B cell (primary cell): Measurements from ENCODE around the gene SNED1. TPM values are rescaled to one million over a fixed set of nuclear protein-coding genes. Genes with fewer than 3 reads are reported as not detected.

ENCODE experiments used
- ATAC-seq: fragments of 200-7000 bp; cut with Tn5 transposase; one replicate; pipeline ENCODE4 v1.10.0; 2021; ENCODE audit warnings: low read depth, mild to moderate bottlenecking, moderate number of reproducible peaks, moderate library complexity
- CTCF ChIA-PET: fragments of 350-600 bp; sonication (Branson Sonifier 250); formaldehyde crosslinking; loops from one replicate; lab custom pipeline; 2021; ENCODE audit warnings: antibody characterized with exemption, inconsistent platforms; lab: Charles Lee
- POLR2A ChIA-PET: fragments of 350-600 bp; sonication (Branson Sonifier 250); formaldehyde crosslinking; loops from one replicate; lab custom pipeline; 2021; ENCODE audit warnings: antibody characterized with exemption; lab: Charles Lee
- DNase-seq: peaks from one replicate; pipeline ENCODE4 v3.0.0; 2013
- H2AFZ ChIP-seq: 2 replicates; pipeline ENCODE4 v1.6.1; 2012; ENCODE audit warnings: mild to moderate bottlenecking, low read depth, low read length; ENCODE audit not compliant: insufficient read depth, poor library complexity, severe bottlenecking
- H3K27ac ChIP-seq, 2 donors: 1 replicate in 1 of 2; 2 replicates in 1 of 2; pipeline ENCODE4 v1.5.1; 2012 to 2013; ENCODE audit warnings: low read length in 2 of 2, mild to moderate bottlenecking in 2 of 2, moderate library complexity in 1 of 2
- H3K27me3 ChIP-seq, 4 experiments: fragments of 200-600 bp in 1 of 4; sonication (generic) in 1 of 4; replicated peaks in 1 of 4; 1 replicate in 2 of 4; 2 replicates in 2 of 4; pipeline versions ENCODE4 v1.6.1 to v1.7.0; 2013 to 2016; ENCODE audit warnings: low read length in 3 of 4, mild to moderate bottlenecking in 2 of 4, mixed read lengths in 1 of 4, moderate library complexity in 1 of 4; ENCODE audit not compliant: insufficient read depth in 4 of 4, control insufficient read depth in 3 of 4; ENCODE audit errors: control extremely low read depth in 1 of 4
- H3K36me3 ChIP-seq, 2 experiments: replicated peaks in 1 of 2; 1 replicate in 1 of 2; 2 replicates in 1 of 2; pipeline versions ENCODE4 v1.6.1 to v1.7.1; 2013; ENCODE audit warnings: low read length in 1 of 2; ENCODE audit not compliant: insufficient read depth in 2 of 2, control insufficient read depth in 1 of 2; ENCODE audit errors: control extremely low read depth in 1 of 2, extremely low read depth in 1 of 2
- H3K4me1 ChIP-seq, 2 donors: fragments of 200-600 bp in 1 of 2; sonication (generic) in 1 of 2; 1 replicate in 1 of 2; 2 replicates in 1 of 2; pipeline versions ENCODE4 v1.5.1 to v1.6.1; 2013 to 2017; ENCODE audit warnings: low read length in 2 of 2; ENCODE audit not compliant: control insufficient read depth in 2 of 2, insufficient read depth in 2 of 2
- H3K4me2 ChIP-seq: replicated peaks from 2 replicates; pipeline ENCODE3; 2012; ENCODE audit warnings: mild to moderate bottlenecking, low read depth, low read length; ENCODE audit not compliant: poor library complexity, severe bottlenecking
- H3K4me3 ChIP-seq, 5 experiments: fragments of 200-600 bp in 1 of 5; sonication (generic) in 1 of 5; 1 replicate in 3 of 5; 2 replicates in 2 of 5; pipeline versions ENCODE4 v1.5.1 to v1.7.0; 2011 to 2016; ENCODE audit warnings: low read length in 4 of 5, mild to moderate bottlenecking in 4 of 5, low read depth in 2 of 5, control low read depth in 1 of 5, moderate library complexity in 1 of 5; ENCODE audit not compliant: insufficient read depth in 1 of 5; ENCODE audit errors: control extremely low read depth in 1 of 5, extremely low read depth in 1 of 5
- H3K79me2 ChIP-seq: fragments of 200-600 bp; sonication (generic); one replicate; pipeline ENCODE4 v1.6.0; 2016; ENCODE audit warnings: low read length; ENCODE audit not compliant: control insufficient read depth, insufficient read depth
- H3K9ac ChIP-seq: fragments of 200-600 bp; sonication (generic); 2 replicates; pipeline ENCODE4 v1.6.1; 2017; ENCODE audit warnings: mild to moderate bottlenecking, low read length, moderate library complexity
- H3K9me3 ChIP-seq, 3 donors: one replicate each; pipeline versions ENCODE4 v1.6.1 to v1.7.1; 2013; ENCODE audit warnings: low read length in 2 of 3; ENCODE audit not compliant: control insufficient read depth in 2 of 3, insufficient read depth in 1 of 3; ENCODE audit errors: control extremely low read depth in 1 of 3
- H4K20me1 ChIP-seq: 2 replicates; pipeline ENCODE4 v1.6.0; 2012; ENCODE audit warnings: mild to moderate bottlenecking, low read length; ENCODE audit not compliant: insufficient read depth, control insufficient read depth, poor library complexity, severe bottlenecking
- H3K27ac Mint-ChIP-seq: one replicate; pipeline ENCODE4 v1.8.0; 2021; ENCODE audit warnings: mixed read lengths
- H3K27me3 Mint-ChIP-seq: one replicate; pipeline ENCODE4 v1.8.0; 2021; ENCODE audit warnings: mixed read lengths
- H3K4me1 Mint-ChIP-seq: one replicate; pipeline ENCODE4 v1.8.0; 2021; ENCODE audit warnings: mixed read lengths
- H3K4me3 Mint-ChIP-seq: one replicate; pipeline ENCODE4 v1.8.0; 2021; ENCODE audit warnings: mixed read lengths
- H3K9me3 Mint-ChIP-seq: one replicate; pipeline ENCODE4 v1.8.0; 2022; ENCODE audit warnings: mixed read lengths; ENCODE audit not compliant: insufficient read depth
- EZH2 ChIP-seq: IDR thresholded peaks from 2 replicates; pipeline ENCODE4 v1.6.1; 2012; ENCODE audit warnings: borderline replicate concordance, low read depth, mild to moderate bottlenecking, moderate library complexity, low read length; ENCODE audit not compliant: insufficient read depth, poor library complexity, severe bottlenecking
- WGBS: methylation state at CpG from one replicate; pipeline ENCODE4 v1.1.5; 2013; ENCODE audit warnings: missing lambda C conversion rate; ENCODE audit not compliant: insufficient coverage; 5-methylcytosine and 5-hydroxymethylcytosine counted together
- intact Hi-C: fragments of 100-400 bp; cut with micrococcal nuclease; formaldehyde crosslinking; loops from one replicate; pipeline ENCODE4 v1.10.0; 2022
- polyA plus RNA-seq: library from polyadenylated mRNA; depleted of rRNA; stranded (reverse); fragments of >200 nt; gene quantifications from 2 replicates; pipeline ENCODE4 v1.2.3, GENCODE V29; 2012
- total RNA-seq, 2 donors: library from RNA; stranded (reverse); fragments of 120-200 nt in 1 of 2; gene quantifications; 1 replicate in 1 of 2; 2 replicates in 1 of 2; pipeline versions ENCODE4 v1.2.3 to v1.2.4, GENCODE V29; 2013 to 2022
- TF ChIP-seq, protein P1 (sequence below): fragments of 200-600 bp; IDR thresholded peaks from one replicate; pipeline ENCODE4 v1.8.0; 2022; ENCODE audit warnings: antibody characterized with exemption, mild to moderate bottlenecking

Gene SNED1
- total and polyA plus RNA-seq, 2 donors (not counting 1 experiment from before 2014, with no cell fraction given) = 25.5 to 336 TPM

DNA sequence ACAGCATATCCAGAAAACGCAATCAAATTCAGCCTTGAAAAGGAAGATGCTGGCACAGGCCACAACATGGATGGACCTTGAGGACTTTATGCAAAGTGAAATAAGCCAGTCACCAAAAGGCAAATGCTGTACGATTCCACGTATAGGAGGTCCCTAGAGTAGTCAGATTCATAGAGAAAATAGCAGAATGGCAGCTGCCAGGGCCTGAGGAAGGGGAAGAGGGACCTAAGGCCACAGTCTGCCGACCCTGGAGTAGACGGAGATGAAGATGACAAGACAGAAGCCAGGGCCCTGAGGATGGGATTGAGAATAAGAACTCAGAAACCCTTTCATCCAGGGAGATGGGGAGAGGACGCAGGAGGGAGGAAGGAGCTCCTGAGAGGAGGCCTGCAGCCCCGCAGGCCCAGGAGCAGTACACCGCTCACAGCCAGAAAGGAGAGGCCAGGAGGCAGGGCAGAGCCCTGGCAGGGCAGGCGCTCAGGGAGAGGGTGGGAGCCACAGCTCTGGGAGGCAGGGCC lies 111.7 kb downstream of the SNED1 start:
- no peak overlapping the region for H3K9ac ChIP-seq
- intact Hi-C loops = loop anchor here (1.0 to 2.0 kb wide), 3 partner anchors 8 to 75 kb away; partner anchors contain the start of genes MTERF4 and PASK

More for the DNA sequence above, 111.7 kb downstream of the SNED1 start:
- 86% methylated on average over 9 of the region's 9 CpGs for WGBS
- Histone ChIP-seq H3K4me2 (peak overlapping the region; percentile 53), H3K36me3 (peaks cover 0 to 25% of the 10 kb centered on the region in 2 experiments), H4K20me1 (no peaks in the 10 kb centered on the region), H3K79me2 (no peaks in the 10 kb centered on the region), H3K4me3 (peak overlapping the region in 1 of 5 experiments; percentile 3), H3K27me3 (no peaks in the 10 kb centered on the region), H2AFZ (peak overlapping the region; percentile 53), H3K4me1 (peaks cover 35 to 59% of the 10 kb centered on the region in 2 donors), H3K9me3 (peaks cover 0 to 6% (median 0%) of the 10 kb centered on the region in 3 donors), H3K27ac (peak overlapping the region; percentile 89 to 95)
- ATAC-seq = no peak
- H3K27ac Mint-ChIP-seq = peak overlapping the region; percentile 97
- H3K27me3 Mint-ChIP-seq = no peaks in the 10 kb centered on the region
- ChIA-PET CTCF (interaction anchor here (1.3 to 3.3 kb wide), 3 partner anchors 10 to 40 kb away, joined by 4 to 20 read pairs (median 16); partner anchors contain the start of genes MTERF4, PASK and PPP1R7), POLR2A (interaction anchor here (1.2 to 2.6 kb wide), 6 partner anchors 9 to 39 kb away, joined by 3 to 29 read pairs (median 8); partner anchors contain the start of genes MTERF4, PASK and PPP1R7)
- no peaks in the 10 kb centered on the region for H3K9me3 Mint-ChIP-seq
- no peak for DNase-seq
- TF ChIP-seq, protein P1, sequence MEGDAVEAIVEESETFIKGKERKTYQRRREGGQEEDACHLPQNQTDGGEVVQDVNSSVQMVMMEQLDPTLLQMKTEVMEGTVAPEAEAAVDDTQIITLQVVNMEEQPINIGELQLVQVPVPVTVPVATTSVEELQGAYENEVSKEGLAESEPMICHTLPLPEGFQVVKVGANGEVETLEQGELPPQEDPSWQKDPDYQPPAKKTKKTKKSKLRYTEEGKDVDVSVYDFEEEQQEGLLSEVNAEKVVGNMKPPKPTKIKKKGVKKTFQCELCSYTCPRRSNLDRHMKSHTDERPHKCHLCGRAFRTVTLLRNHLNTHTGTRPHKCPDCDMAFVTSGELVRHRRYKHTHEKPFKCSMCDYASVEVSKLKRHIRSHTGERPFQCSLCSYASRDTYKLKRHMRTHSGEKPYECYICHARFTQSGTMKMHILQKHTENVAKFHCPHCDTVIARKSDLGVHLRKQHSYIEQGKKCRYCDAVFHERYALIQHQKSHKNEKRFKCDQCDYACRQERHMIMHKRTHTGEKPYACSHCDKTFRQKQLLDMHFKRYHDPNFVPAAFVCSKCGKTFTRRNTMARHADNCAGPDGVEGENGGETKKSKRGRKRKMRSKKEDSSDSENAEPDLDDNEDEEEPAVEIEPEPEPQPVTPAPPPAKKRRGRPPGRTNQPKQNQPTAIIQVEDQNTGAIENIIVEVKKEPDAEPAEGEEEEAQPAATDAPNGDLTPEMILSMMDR = no peak
- no peak for TF ChIP-seq EZH2
- H3K4me3 Mint-ChIP-seq = peak overlapping the region; percentile 74
- peaks cover 53% of the 10 kb centered on the region for H3K4me1 Mint-ChIP-seq
